CD14-positive monocyte (primary cell): Measurements from ENCODE around the gene CDKAL1. TPM values are rescaled to one million over a fixed set of nuclear protein-coding genes. Genes with fewer than 3 reads are reported as not detected.
A peak's percentile ranks its signal among the peaks of the same experiment; 100 is the strongest.

ENCODE experiments used
- DNase-seq, 3 donors: peaks; one replicate each; pipeline ENCODE4 v3.0.0-alpha.2; 2011 to 2022
- H2AFZ ChIP-seq: 2 replicates; pipeline ENCODE4 v1.6.0; 2012; ENCODE audit warnings: mild to moderate bottlenecking, low read depth, low read length, inconsistent platforms; ENCODE audit not compliant: insufficient read depth, poor library complexity, severe bottlenecking
- H3K27ac ChIP-seq, 2 donors: 1 replicate in 1 of 2; 2 replicates in 1 of 2; pipeline ENCODE4 v1.5.1; 2012 to 2013; ENCODE audit warnings: low read length in 2 of 2, control low read depth in 1 of 2, inconsistent platforms in 1 of 2, low read depth in 1 of 2, mild to moderate bottlenecking in 1 of 2
- H3K27me3 ChIP-seq, 2 donors: one replicate each; pipeline versions ENCODE4 v1.6.0 to v1.6.1; 2011 to 2013; ENCODE audit warnings: low read length in 2 of 2; ENCODE audit not compliant: control insufficient read depth in 2 of 2, insufficient read depth in 2 of 2
- H3K36me3 ChIP-seq, 2 donors: replicated peaks in 1 of 2; 1 replicate in 1 of 2; 2 replicates in 1 of 2; pipeline versions ENCODE4 v1.5.1 to v1.6.1; 2012 to 2013; ENCODE audit warnings: low read length in 2 of 2, control low read depth in 1 of 2, inconsistent platforms in 1 of 2, mild to moderate bottlenecking in 1 of 2; ENCODE audit not compliant: insufficient read depth in 2 of 2, control insufficient read depth in 1 of 2
- H3K4me1 ChIP-seq, 2 donors: 1 replicate in 1 of 2; 2 replicates in 1 of 2; pipeline versions ENCODE4 v1.5.1 to v1.6.1; 2012 to 2013; ENCODE audit warnings: low read length in 2 of 2, control low read depth in 1 of 2, inconsistent platforms in 1 of 2, mild to moderate bottlenecking in 1 of 2, moderate library complexity in 1 of 2; ENCODE audit not compliant: insufficient read depth in 2 of 2, control insufficient read depth in 1 of 2
- H3K4me2 ChIP-seq: replicated peaks from 2 replicates; pipeline ENCODE3; 2012; ENCODE audit warnings: low read length, moderate library complexity, mild to moderate bottlenecking; ENCODE audit not compliant: poor library complexity, severe bottlenecking; ENCODE audit errors: extremely low read depth
- H3K4me3 ChIP-seq, 3 experiments: fragments of 200-600 bp in 1 of 3; sonication (generic) in 1 of 3; replicated peaks in 1 of 3; 1 replicate in 2 of 3; 2 replicates in 1 of 3; pipeline ENCODE4 v1.5.1; 2011 to 2013; ENCODE audit warnings: low read length in 3 of 3, mild to moderate bottlenecking in 3 of 3, control low read depth in 2 of 3, low read depth in 2 of 3, inconsistent platforms in 1 of 3, moderate library complexity in 1 of 3
- H3K79me2 ChIP-seq: 2 replicates; pipeline ENCODE4 v1.6.0; 2012; ENCODE audit warnings: mild to moderate bottlenecking, control low read depth, inconsistent platforms, low read length, moderate library complexity; ENCODE audit not compliant: insufficient read depth
- H3K9ac ChIP-seq: 2 replicates; pipeline ENCODE4 v1.6.0; 2017; ENCODE audit warnings: low read length, mild to moderate bottlenecking; ENCODE audit not compliant: insufficient read depth, poor library complexity, severe bottlenecking
- H3K9me3 ChIP-seq, 2 donors: replicated peaks in 1 of 2; 1 replicate in 1 of 2; 2 replicates in 1 of 2; pipeline versions ENCODE4 v1.5.1 to v1.6.1; 2012 to 2013; ENCODE audit warnings: low read length in 2 of 2, control low read depth in 1 of 2; ENCODE audit not compliant: control insufficient read depth in 1 of 2, insufficient read depth in 1 of 2
- H4K20me1 ChIP-seq: 2 replicates; pipeline ENCODE4 v1.6.0; 2012; ENCODE audit warnings: mild to moderate bottlenecking, low read length, control low read depth, moderate library complexity; ENCODE audit not compliant: insufficient read depth
- H3K27ac Mint-ChIP-seq, 7 donors: one replicate each; pipeline ENCODE4 v1.8.0; 2020; ENCODE audit warnings: mild to moderate bottlenecking in 7 of 7, mixed read lengths in 7 of 7, moderate library complexity in 6 of 7, inconsistent platforms in 2 of 7
- H3K27me3 Mint-ChIP-seq, 3 donors: one replicate each; pipeline ENCODE4 v1.8.0; 2021 to 2022; ENCODE audit warnings: low read depth in 3 of 3, mild to moderate bottlenecking in 3 of 3, mixed read lengths in 3 of 3, moderate library complexity in 3 of 3, inconsistent platforms in 1 of 3
- H3K36me3 Mint-ChIP-seq, 2 donors: one replicate each; pipeline ENCODE4 v1.8.0; 2020; ENCODE audit warnings: mixed read lengths in 2 of 2, inconsistent platforms in 1 of 2, mild to moderate bottlenecking in 1 of 2
- H3K4me1 Mint-ChIP-seq: one replicate; pipeline ENCODE4 v1.8.0; 2020; ENCODE audit warnings: mild to moderate bottlenecking, mixed read lengths
- H3K4me3 Mint-ChIP-seq, 2 donors: one replicate each; pipeline ENCODE4 v1.8.0; 2020; ENCODE audit warnings: mild to moderate bottlenecking in 2 of 2, mixed read lengths in 2 of 2, moderate library complexity in 1 of 2
- H3K9me3 Mint-ChIP-seq, 7 donors: one replicate each; pipeline ENCODE4 v1.8.0; 2020 to 2022; ENCODE audit warnings: mixed read lengths in 7 of 7, mild to moderate bottlenecking in 6 of 7, moderate library complexity in 6 of 7, inconsistent platforms in 2 of 7
- WGBS: methylation state at CpG from one replicate; pipeline ENCODE4 v1.1.5; 2013; ENCODE audit warnings: missing lambda C conversion rate; ENCODE audit not compliant: insufficient coverage; 5-methylcytosine and 5-hydroxymethylcytosine counted together
- intact Hi-C, 2 donors: fragments of 100-400 bp; cut with micrococcal nuclease; formaldehyde crosslinking; loops; one replicate each; pipeline versions ENCODE4 v1.15.0 to v1.15.1; 2023
- polyA plus RNA-seq, 3 donors: library from polyadenylated mRNA; depleted of rRNA in 1 of 3; unstranded in 2 of 3; stranded (reverse) in 1 of 3; fragments of 300-500 nt in 2 of 3; fragments of >200 nt in 1 of 3; fragmentation: Illumina TruSeq in 2 of 3; gene quantifications; 1 replicate in 2 of 3; 2 replicates in 1 of 3; pipeline ENCODE4 v1.2.3, GENCODE V29; 2012 to 2021
- TF ChIP-seq, protein P1 (sequence below): fragments of 200-600 bp; IDR thresholded peaks from one replicate; pipeline ENCODE4 v1.8.0; 2022; ENCODE audit warnings: antibody characterized with exemption, mild to moderate bottlenecking

CDKAL1 gene
- polyA plus RNA-seq, 3 donors: 3.2 to 12.4 (median 8.3) TPM

DNA sequence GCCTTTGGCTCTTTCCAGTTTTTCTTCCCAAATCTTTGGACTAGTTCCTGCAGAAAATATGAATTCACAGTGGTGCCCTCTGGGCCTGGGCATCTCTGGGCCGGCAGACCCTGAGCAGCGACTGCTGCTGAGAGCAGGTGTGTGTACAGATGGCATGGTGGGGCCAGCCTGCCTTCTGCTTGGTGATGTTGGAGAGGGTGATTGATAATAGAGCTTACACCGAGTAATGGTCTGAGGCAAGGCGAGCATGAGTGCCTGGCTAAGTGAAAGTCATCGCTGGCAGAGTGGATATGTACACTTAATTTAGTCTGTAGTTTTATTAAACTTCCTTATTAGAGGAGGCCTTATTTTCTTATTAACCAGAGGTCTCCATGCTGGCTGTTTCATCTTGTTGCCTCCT lies 156.9 kb downstream of the CDKAL1 start:
- Histone ChIP-seq H3K4me1 (no peaks in the 10 kb centered on the region), H3K27ac (no peak overlapping the region), H2AFZ (no peak overlapping the region), H3K4me2 (no peak overlapping the region), H3K79me2 (no peaks in the 10 kb centered on the region), H3K9me3 (no peaks in the 10 kb centered on the region), H3K4me3 (no peak overlapping the region), H3K9ac (no peak overlapping the region), H3K36me3 (no peaks in the 10 kb centered on the region), H4K20me1 (no peaks in the 10 kb centered on the region), H3K27me3 (no peaks in the 10 kb centered on the region)
- Mint-ChIP-seq H3K27me3 (no peaks in the 10 kb centered on the region), H3K36me3 (peaks cover 0 to 4% of the 10 kb centered on the region in 2 donors), H3K4me1 (peaks cover 2% of the 10 kb centered on the region), H3K9me3 (peaks cover 0 to 2% (median 0%) of the 10 kb centered on the region in 7 donors), H3K27ac (peak overlapping the region in 3 of 7 donors; percentile 15 to 64 (median 59)), H3K4me3 (no peak overlapping the region)
- TF ChIP-seq, protein P1, sequence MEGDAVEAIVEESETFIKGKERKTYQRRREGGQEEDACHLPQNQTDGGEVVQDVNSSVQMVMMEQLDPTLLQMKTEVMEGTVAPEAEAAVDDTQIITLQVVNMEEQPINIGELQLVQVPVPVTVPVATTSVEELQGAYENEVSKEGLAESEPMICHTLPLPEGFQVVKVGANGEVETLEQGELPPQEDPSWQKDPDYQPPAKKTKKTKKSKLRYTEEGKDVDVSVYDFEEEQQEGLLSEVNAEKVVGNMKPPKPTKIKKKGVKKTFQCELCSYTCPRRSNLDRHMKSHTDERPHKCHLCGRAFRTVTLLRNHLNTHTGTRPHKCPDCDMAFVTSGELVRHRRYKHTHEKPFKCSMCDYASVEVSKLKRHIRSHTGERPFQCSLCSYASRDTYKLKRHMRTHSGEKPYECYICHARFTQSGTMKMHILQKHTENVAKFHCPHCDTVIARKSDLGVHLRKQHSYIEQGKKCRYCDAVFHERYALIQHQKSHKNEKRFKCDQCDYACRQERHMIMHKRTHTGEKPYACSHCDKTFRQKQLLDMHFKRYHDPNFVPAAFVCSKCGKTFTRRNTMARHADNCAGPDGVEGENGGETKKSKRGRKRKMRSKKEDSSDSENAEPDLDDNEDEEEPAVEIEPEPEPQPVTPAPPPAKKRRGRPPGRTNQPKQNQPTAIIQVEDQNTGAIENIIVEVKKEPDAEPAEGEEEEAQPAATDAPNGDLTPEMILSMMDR: no peak
- intact Hi-C loops: no loop called here
- DNase-seq: no peak
- WGBS: no CpG with 5 or more reads among the region's 5 CpGs

DNA sequence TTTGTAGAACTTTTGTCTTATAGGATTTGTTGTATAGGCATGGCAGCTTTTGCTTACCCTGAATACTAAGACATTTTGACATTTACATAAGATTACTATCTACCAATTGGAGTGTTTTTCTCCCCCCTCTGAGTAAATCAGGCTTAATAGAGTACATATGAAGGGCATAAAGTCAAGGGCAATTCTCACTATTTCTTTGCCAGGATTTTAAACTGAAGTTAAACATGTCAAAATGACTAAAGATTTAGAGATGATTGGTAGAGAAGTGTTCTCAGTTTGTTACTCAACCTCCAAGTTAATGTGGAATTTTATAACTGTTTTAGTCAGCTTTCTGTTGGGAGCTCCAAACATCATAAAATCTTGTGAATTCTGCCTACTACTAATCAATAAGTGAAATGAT lies 157.8 kb downstream of the CDKAL1 start:
- no peaks in the 10 kb centered on the region for H3K27me3 Mint-ChIP-seq
- no peak for DNase-seq
- peaks cover 0 to 2% (median 0%) of the 10 kb centered on the region in 7 donors for H3K9me3 Mint-ChIP-seq
- H3K27me3 ChIP-seq: no peaks in the 10 kb centered on the region
- H3K9me3 ChIP-seq: no peaks in the 10 kb centered on the region
- peaks cover 0 to 4% of the 10 kb centered on the region in 2 donors for H3K36me3 Mint-ChIP-seq
- no peaks in the 10 kb centered on the region for H4K20me1 ChIP-seq
- no peak overlapping the region for H2AFZ ChIP-seq
- no peak overlapping the region for H3K27ac ChIP-seq
- TF ChIP-seq, protein P1: no peak
- H3K4me3 ChIP-seq: no peak overlapping the region
- intact Hi-C loops: no loop called here
- no peaks in the 10 kb centered on the region for H3K4me1 ChIP-seq
- no peak overlapping the region for H3K4me2 ChIP-seq
- no peaks in the 10 kb centered on the region for H3K79me2 ChIP-seq
- no peaks in the 10 kb centered on the region for H3K36me3 ChIP-seq
- no peak overlapping the region for H3K4me3 Mint-ChIP-seq
- no peak overlapping the region for H3K27ac Mint-ChIP-seq
- peaks cover 2% of the 10 kb centered on the region for H3K4me1 Mint-ChIP-seq
- no peak overlapping the region for H3K9ac ChIP-seq
